Kidney glomerular epithelial cell (primary cell): ENCODE measurements around the gene SRGAP2.
"Not testable (repeated sequence)": the region's sequence is repeated elsewhere in the genome, so short reads cannot be mapped to it uniquely, and the experiment has no call there.

Source experiments
- DNase-seq: peaks from one replicate; lab custom pipeline; 2025; lab: John Stamatoyannopoulos, UW

The SRGAP2 gene

DNA sequence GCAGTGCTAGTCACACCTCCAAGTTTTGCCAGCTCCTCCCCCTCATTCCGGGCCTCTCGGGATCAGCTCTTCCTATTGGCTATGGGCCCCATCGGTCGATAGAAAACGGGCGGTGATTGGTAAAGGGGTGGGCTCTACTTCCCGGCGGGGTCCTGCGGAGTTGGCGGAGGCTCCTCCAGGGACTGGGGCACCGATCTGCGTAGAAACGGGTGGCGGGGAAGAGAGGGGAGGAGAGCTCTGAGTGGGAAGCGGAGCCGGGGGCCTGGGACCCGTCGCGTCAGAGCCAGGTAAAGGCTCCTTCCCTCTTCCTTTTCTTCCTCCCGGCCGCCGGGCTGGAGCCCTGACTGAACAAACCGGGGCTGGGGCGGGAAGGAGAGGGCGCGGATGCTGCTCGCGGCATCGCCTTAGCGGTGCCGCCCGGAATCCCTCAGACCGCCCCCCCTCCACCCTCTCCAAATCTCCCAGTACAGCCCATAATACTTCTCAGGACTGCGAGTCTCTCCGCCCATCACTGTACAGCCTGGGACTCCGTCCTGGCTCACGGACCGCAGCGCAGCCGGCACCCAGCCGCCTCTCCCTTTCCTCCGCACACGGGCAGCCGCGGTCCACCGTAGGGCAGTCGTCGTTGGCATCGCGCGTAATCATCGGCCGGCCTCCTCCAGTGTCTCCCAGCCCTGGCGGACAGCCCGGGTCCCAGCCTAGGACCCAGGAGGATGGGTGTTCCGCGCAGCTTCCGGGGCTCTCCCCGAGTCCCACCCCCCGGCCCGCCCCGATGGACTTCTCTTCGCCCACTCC lies at the start of gene SRGAP2:
SRGAP2 (plus strand) TSS at position 178 of the 795 bp plus-strand sequence. CDS start 2,430 bp downstream, outside the sequence.
- DNase-seq, result not testable (repeated sequence)

DNA sequence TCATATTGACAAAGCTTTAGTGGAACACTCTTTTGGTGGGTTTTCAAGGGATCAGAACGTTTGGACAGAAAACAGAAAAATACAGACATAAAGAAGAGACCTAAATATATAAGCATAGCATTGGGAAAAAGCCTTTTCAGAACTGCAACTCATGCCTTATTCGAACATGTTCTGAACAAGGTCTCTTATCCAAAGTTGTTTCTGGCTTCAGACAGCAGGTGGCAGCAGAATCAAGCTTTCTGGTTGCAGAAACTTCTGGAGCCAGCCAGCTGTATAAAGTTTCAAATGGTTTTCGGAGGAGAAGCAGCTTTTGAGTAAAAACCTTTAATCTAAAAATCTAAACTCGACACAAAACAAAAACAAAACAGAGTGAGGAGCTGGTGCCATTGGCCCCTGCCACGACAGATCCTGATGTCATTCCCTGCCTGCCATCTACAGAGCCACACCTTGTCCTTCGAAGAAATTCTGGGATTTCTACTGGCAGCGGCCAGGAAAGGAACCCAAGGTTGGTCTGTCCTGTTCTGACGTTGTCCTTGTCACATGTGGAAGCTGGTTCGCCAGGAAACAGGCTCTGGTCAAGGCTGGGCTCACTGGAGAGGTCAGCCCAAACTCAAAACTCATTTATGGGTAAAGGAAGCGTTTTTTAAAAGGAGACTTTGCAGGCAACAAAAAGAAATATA lies 35.9 kb upstream of the SRGAP2 start:
- DNase-seq, result not testable (repeated sequence)

GRCh38 chr1:206169794-206170193 lies 33.5 kb upstream of the SRGAP2 start:
- not testable (repeated sequence) for DNase-seq

GRCh38 chr1:206173110-206173719 lies 30.1 kb upstream of the SRGAP2 start:
- DNase-seq, result not testable (repeated sequence)

DNA sequence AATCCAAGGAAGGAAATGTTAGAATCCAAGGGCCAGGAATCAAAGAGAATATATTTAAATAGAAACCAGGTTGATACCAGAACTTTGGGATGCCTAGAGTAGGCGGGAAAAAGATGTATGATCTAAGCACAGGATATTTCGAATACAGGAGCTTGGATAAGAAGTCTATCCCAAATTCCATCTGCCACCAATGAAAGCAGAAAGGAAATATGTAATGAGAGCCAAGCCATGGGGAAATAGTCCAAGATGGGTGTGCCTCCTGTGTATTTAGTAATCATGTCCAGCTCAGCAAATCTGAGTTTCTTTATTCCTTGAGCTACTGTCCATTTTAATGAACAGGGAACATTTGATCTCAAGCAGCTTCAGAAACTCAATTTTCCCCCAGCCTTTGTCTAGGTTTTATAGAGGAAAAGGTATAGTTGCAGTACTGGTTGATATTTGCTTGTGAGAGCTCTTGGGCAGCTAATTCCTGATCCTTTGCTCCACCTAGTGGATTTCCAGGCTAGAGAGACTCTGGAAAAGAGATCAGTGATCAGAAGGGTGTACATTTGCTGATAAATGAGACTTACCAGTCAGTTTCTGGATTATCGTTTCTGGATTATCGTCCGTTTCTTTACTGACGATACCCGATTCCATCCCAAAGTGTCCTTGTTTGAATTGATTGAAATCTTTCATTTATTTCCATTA lies 29.0 kb upstream of the SRGAP2 start:
- DNase-seq, result not testable (repeated sequence)

DNA sequence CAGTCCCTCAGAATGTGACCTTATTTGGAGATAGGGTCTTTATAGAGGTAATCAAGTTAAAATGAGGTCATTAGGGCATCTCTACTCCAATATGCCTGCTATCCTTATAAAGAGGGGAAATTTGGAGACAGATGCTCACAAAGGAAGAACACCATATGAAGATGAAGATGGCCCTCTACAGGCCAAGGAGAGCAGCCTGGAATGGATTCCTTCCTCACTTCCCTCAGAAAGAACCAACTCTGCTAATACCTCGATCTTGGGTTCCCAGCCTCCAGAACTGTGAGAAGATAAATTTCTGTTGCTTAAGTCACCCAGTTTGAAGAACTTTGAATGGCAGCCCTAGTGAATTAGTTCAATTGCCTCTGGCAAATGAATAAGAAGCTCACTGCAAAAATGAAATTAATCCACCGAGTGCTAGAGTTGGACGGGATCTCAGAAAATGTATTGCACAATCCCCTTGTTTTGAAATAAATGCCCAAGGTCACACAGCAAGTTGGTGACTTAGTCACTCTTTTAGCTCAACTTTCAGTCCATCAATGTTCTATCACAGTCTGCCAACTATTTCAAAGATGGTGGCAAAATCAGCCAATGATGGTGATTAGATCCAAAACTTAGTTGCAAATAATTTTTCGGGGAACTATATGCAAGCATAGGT lies 27.8 kb upstream of the SRGAP2 start:
- not testable (repeated sequence) for DNase-seq

DNA sequence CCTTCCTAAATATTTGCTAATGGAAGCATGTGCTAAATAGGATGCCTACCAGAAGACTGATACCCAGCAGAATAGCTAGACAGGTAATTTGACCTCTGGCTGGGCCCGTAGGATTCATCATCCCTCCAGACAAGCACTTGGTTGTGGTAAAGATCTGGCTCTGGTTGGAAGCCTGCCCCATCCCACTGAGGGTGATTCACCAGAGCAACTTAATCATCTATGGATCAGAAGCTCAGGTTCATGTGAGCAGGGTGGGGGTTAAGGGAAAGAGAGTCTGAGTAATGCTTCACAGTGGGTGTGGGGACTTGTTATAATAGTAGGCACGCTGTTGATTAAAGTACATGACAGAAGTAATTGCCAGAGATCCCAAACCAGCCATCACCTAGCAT lies 27.2 kb upstream of the SRGAP2 start:
- peak; percentile 64 for DNase-seq

DNA sequence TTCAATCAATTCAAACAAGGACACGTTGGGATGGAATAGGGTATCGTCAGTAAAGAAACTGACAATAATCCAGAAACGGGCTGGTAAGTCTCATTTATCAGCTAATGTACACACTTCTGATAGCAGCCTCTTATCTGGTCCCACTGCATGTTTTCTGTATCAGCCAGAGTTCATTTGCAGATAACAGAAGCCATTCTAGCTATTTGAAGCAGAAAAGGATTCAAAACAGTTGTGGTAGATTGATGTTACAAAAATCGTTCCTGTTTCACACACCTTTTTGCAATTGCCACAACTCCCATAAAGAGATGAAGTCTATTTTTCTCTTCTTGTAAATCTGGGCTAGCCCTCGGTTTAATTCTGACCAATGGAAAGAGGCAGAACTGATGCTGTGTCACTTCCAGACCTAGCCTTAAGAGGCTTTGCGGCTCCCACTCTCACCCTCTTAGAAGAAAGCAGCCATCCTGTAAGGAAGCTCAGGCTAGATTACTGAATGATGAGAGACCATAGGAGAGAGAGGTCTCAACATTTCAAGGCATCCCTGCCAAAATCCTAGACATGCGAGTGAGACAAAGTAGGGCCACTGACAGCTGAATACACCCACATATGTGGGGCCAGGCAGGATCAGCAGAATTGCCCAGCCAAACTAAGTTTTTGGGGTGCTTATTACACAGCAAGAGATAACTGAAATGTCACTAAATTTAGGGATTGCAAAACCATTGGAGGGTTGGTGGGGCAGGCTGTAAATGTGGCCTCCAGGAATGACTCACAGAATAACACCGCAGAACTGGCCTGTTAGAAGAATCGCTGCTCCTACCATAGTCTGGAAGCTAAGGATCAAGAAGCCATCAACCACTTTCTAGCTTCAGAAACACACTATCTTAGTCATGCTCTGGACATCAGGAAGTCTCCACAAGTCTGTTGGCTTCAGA lies 25.0 kb upstream of the SRGAP2 start:
- not testable (repeated sequence) for DNase-seq

DNA sequence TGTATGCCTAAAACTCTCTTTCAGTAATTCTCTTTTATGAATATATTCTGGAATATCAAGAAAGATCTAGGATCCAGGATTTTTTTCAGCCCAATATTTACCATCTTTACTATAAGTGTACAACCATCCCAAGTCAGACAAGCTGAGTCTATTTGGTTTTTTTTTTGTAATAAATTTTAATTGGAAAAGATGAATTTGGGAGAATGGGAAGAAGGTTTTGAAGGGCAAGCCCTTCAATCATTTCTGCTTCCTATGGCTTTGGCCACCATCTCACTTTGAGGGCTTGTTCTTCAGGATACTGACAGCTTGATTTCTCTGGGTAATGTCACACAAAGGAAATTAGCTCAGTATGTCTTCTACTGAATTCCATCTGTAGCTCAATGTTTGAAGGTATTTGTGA lies 23.7 kb upstream of the SRGAP2 start:
- not testable (repeated sequence) for DNase-seq

DNA sequence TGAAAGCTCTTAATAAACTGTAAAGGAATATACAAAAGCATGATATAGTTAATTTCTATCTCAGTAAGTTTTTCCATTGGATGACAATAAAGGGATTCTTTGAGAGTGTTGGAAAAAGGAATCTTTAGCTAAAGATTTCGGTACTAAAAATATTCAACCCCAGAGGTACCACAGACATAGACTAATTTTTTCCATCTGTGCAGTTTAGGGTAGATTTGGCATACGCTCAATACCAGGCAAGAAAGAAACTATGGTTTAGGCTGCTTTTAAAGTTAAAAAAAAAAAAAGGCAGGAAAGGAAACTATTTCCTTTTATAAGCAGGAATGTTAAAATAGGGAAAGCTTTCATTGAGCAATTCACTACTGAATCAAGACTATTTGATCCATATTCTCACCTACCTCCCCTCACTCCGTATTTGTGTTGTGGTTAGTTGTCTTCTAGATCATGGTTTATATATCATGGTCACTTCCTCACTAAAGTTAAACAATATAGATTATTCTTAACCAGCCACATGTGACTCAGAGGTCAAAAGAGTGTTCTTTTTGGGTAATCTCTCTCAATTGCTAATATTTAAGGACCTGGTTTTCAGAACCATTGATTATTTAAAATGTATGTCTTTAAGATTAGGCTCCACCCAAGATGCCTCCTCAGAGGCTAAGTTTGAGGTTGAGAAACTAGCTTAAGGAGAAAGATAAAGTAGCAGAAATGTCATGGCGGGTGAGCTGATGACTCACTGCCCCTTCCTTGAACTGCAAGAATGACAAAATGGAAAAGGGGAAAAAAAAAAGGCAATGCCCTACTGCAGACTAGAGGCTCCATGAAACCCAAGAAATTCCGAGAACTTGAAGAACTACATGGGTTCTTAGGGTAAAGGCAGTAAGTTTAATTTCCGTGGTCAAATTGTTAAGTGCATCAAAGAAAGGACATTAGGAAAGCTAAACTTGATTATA lies 20.7 kb upstream of the SRGAP2 start:
- DNase-seq, result not testable (repeated sequence)

DNA sequence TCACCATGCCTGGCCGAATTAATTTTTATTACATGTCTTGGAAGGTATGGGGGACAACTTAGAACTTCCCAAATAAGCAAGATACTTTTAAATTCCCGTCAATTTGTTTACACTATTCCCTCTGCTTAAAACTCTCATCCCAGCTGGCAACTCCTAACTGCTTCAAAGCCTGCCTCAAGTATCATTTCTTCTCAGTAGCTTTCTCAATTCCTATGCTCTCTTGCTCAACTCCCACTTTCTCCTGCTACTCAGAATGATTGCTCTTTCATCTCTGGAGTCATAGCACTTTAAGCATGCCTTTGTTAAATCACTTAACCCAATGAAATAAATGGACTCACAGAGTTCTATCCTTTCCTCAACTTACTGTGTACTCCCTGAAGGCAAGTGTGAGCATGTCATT lies 19.6 kb upstream of the SRGAP2 start:
- not testable (repeated sequence) for DNase-seq

- not testable (repeated sequence) for DNase-seq
Observed at GRCh38 chr1:206185778-206186177, 17.6 kb upstream of the SRGAP2 start.

GRCh38 chr1:206186826-206187225 lies 16.5 kb upstream of the SRGAP2 start:
- DNase-seq, result not testable (repeated sequence)

DNA sequence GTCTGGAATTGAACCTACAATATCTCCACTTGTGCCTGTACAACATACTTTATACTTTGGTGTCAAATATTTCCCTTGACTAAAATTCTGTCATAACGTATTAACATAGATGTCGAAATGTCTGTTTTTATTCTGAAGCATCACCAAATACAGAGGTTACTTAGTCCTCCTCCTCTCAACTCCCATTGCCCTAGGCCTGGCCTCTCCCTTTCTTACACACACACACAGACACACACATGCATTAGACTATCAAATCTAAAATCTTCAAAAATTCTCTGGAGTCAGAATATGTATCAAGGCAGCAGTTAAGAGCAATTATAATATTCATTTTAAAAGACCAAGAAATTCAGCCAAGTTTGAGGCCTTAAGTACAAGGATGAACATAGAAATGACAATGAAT lies 8.2 kb upstream of the SRGAP2 start:
- DNase-seq, result not testable (repeated sequence)

DNA sequence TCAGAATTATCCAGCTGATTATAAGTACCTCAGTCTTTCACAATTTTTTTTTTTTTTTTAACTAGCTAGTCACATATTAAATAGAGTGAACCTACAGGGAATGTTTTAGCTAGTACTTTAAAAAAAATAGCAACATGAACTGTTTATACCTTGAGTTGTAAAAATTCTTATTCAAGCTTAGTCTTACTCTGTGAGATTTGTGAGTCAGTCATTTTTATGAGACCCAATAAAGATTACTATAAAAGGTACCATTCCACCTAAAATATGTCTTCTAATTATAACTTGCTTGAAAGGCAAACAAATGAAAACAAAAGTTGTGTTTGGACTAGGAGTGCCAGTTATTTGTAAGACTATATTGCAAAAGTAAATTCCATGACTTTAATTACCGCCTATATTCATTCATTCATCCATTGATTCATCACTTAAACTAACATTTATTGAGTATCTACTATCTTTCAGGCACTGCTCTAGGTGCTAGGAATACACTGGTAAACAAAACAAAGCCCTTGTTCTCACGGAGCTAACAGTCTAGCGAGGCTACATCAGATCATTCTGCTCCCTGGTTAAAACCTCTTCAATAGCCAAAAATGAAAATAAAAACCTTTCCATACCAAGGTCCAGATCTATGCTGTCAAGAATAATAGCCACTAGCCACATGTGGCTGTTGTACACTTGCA lies 6.5 kb upstream of the SRGAP2 start:
- not testable (repeated sequence) for DNase-seq

GRCh38 chr1:206202789-206203363 lies 465 bp upstream of the SRGAP2 start, which contains the start of gene FAM72A:
FAM72A (minus strand) TSS chr1:206202839; CDS start chr1:206202025, 814 bp downstream.
- peak; percentile 100 for DNase-seq

GRCh38 chr1:206204159-206204511 lies 794 bp downstream of the SRGAP2 start:
- DNase-seq, result not testable (repeated sequence)

GRCh38 chr1:206204871-206205270 lies 1.5 kb downstream of the SRGAP2 start:
- DNase-seq, result not testable (repeated sequence)
